Measurements from ENCODE around the gene INPP5D.
"Not testable (repeated sequence)": the region's sequence is repeated elsewhere in the genome, so short reads cannot be mapped to it uniquely, and the experiment has no call there.

INPP5D gene

GRCh38 chr2:233092432-233093165 lies 32.5 kb downstream of the INPP5D start:
- DNase-seq (ENCODE audit: low read depth) = no peak

- no peak for DNase-seq (ENCODE audit: low read depth)
Observed at GRCh38 chr2:233093166-233093448, 33.0 kb downstream of the INPP5D start.

GRCh38 chr2:233093721-233094120 lies 33.6 kb downstream of the INPP5D start:
- no peak for DNase-seq (ENCODE audit: low read depth)

GRCh38 chr2:233094614-233095013 lies 34.5 kb downstream of the INPP5D start:
- DNase-seq (ENCODE audit: low read depth) = no peak

- DNase-seq (ENCODE audit: low read depth) = no peak
Observed at GRCh38 chr2:233096006-233096405, 35.9 kb downstream of the INPP5D start.

GRCh38 chr2:233098618-233099017 lies 38.5 kb downstream of the INPP5D start:
- DNase-seq (ENCODE audit: low read depth) = no peak

GRCh38 chr2:233099820-233100191 lies 39.7 kb downstream of the INPP5D start:
- DNase-seq (ENCODE audit: low read depth) = not testable (repeated sequence)

GRCh38 chr2:233100192-233100998 lies 40.3 kb downstream of the INPP5D start:
- DNase-seq (ENCODE audit: low read depth) = no peak

GRCh38 chr2:233101141-233101540 lies 41.0 kb downstream of the INPP5D start:
- DNase-seq (ENCODE audit: low read depth) = no peak

- no peak for DNase-seq (ENCODE audit: low read depth)
Observed at GRCh38 chr2:233101816-233102215, 41.7 kb downstream of the INPP5D start.

- no peak for DNase-seq (ENCODE audit: low read depth)
Observed at GRCh38 chr2:233105156-233105895, 45.2 kb downstream of the INPP5D start.

- no peak for DNase-seq (ENCODE audit: low read depth)
Observed at GRCh38 chr2:233105930-233106329, 45.8 kb downstream of the INPP5D start.

GRCh38 chr2:233107011-233107410 lies 46.9 kb downstream of the INPP5D start:
- DNase-seq (ENCODE audit: low read depth) = no peak

- DNase-seq (ENCODE audit: low read depth) = no peak
Observed at GRCh38 chr2:233107831-233108300, 47.7 kb downstream of the INPP5D start.

- DNase-seq (ENCODE audit: low read depth) = no peak
Observed at GRCh38 chr2:233108611-233109490, 48.7 kb downstream of the INPP5D start.

GRCh38 chr2:233111427-233111826 lies 51.3 kb downstream of the INPP5D start:
- DNase-seq (ENCODE audit: low read depth) = no peak

- DNase-seq (ENCODE audit: low read depth) = no peak
Observed at GRCh38 chr2:233112329-233112728, 52.2 kb downstream of the INPP5D start.

GRCh38 chr2:233112776-233113452 lies 52.8 kb downstream of the INPP5D start:
- DNase-seq (ENCODE audit: low read depth) = no peak

- DNase-seq (ENCODE audit: low read depth) = no peak
Observed at GRCh38 chr2:233114421-233114861, 54.3 kb downstream of the INPP5D start.

GRCh38 chr2:233115121-233115520 lies 55.0 kb downstream of the INPP5D start:
- no peak for DNase-seq (ENCODE audit: low read depth)

- no peak for DNase-seq (ENCODE audit: low read depth)
Observed at GRCh38 chr2:233115741-233116140, 55.6 kb downstream of the INPP5D start.

All from HS-27A (cell line).